OCI-LY3 (cell line): ENCODE data around the gene GRK1.

Source experiments
- EZH2phosphoT487 ChIP-seq: fragments of 200-600 bp; shearing (Covaris generic); IDR thresholded peaks from 2 replicates; pipeline ENCODE4 v1.6.1; 2018; ENCODE audit warnings: antibody characterized with exemption, mixed run types, low read depth
- TF ChIP-seq, protein P1 (sequence below): fragments of 200-600, 300-600 bp; sonication (generic); IDR thresholded peaks from 2 replicates; pipeline ENCODE4 v1.5.1; 2014; ENCODE audit warnings: antibody characterized with exemption, low read length, low read depth

DNA sequence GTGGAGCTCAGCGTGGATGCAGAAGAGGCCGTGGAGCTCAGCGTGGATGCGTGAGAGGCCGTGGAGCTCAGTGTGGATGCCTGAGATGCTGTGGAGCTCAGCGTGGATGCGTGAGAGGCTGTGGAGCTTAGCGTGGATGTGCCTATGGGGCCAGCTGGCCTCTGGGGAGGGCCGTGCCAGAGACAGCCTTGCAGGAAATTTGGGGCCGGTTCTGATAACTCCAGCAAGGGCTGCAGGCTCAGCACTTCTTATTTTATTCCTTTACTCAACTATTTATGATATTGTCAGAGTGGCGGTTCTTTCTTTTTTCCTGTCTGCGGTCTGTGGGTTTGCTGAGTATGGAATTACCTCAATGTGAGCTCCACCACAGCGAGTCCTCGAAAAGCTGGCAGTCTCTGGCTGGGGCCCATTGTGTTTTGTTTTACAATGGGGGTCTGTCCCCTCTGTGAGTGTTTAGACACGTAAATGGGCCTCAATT lies 74.2 kb downstream of the GRK1 start:
- TF ChIP-seq, protein P1, sequence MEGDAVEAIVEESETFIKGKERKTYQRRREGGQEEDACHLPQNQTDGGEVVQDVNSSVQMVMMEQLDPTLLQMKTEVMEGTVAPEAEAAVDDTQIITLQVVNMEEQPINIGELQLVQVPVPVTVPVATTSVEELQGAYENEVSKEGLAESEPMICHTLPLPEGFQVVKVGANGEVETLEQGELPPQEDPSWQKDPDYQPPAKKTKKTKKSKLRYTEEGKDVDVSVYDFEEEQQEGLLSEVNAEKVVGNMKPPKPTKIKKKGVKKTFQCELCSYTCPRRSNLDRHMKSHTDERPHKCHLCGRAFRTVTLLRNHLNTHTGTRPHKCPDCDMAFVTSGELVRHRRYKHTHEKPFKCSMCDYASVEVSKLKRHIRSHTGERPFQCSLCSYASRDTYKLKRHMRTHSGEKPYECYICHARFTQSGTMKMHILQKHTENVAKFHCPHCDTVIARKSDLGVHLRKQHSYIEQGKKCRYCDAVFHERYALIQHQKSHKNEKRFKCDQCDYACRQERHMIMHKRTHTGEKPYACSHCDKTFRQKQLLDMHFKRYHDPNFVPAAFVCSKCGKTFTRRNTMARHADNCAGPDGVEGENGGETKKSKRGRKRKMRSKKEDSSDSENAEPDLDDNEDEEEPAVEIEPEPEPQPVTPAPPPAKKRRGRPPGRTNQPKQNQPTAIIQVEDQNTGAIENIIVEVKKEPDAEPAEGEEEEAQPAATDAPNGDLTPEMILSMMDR, result no peak
- TF ChIP-seq EZH2phosphoT487, result no peak
